Neuronal stem cell (in vitro differentiated cells): Measurements from ENCODE around the gene PFKM.
"Not testable (repeated sequence)": the region's sequence is repeated elsewhere in the genome, so short reads cannot be mapped to it uniquely, and the experiment has no call there.

Experiments
- DNase-seq: peaks from one replicate; pipeline ENCODE4 v3.0.0-alpha.2; 2013; ENCODE audit warnings: low spot score
- H2AFZ ChIP-seq: one replicate; pipeline ENCODE4 v1.6.1; 2013; ENCODE audit warnings: mild to moderate bottlenecking, low read length, inconsistent platforms
- H2AK5ac ChIP-seq: 2 replicates; pipeline ENCODE4 v1.6.1; 2013; ENCODE audit warnings: low read depth, mild to moderate bottlenecking, inconsistent platforms, low read length, moderate library complexity, mixed read lengths
- H2BK120ac ChIP-seq: 2 replicates; pipeline ENCODE4 v1.6.1; 2013; ENCODE audit warnings: low read depth, mild to moderate bottlenecking, inconsistent platforms, low read length, moderate library complexity, mixed read lengths
- H2BK12ac ChIP-seq: one replicate; pipeline ENCODE4 v1.6.1; 2013; ENCODE audit warnings: low read length, inconsistent platforms
- H2BK15ac ChIP-seq: 2 replicates; pipeline ENCODE4 v1.6.1; 2013; ENCODE audit warnings: mild to moderate bottlenecking, low read length, inconsistent platforms, mixed read lengths
- H2BK5ac ChIP-seq: one replicate; pipeline ENCODE4 v1.6.1; 2013; ENCODE audit warnings: inconsistent platforms, mild to moderate bottlenecking, low read length, moderate library complexity
- H3K14ac ChIP-seq: one replicate; pipeline ENCODE4 v1.6.1; 2013; ENCODE audit warnings: low read length, inconsistent platforms
- H3K18ac ChIP-seq: 2 replicates; pipeline ENCODE4 v1.6.1; 2013; ENCODE audit warnings: low read length, inconsistent platforms
- H3K23ac ChIP-seq: 2 replicates; pipeline ENCODE4 v1.6.1; 2013; ENCODE audit warnings: low read depth, mild to moderate bottlenecking, mixed read lengths, low read length, inconsistent platforms; ENCODE audit not compliant: poor library complexity
- H3K27ac ChIP-seq: replicated peaks from 3 replicates; pipeline ENCODE4 v1.5.1; 2013; ENCODE audit warnings: low read length, inconsistent platforms
- H3K27me3 ChIP-seq, 3 experiments: 2 replicates each; pipeline ENCODE4 v1.6.1; 2013; ENCODE audit warnings: low read length in 3 of 3, mild to moderate bottlenecking in 2 of 3, inconsistent platforms in 1 of 3, low read depth in 1 of 3, mixed read lengths in 1 of 3, moderate library complexity in 1 of 3; ENCODE audit not compliant: control insufficient read depth in 3 of 3, insufficient read depth in 3 of 3
- H3K36me3 ChIP-seq, 2 donors: replicated peaks in 1 of 2; 2 replicates each; pipeline ENCODE4 v1.6.1; 2013; ENCODE audit warnings: low read length in 2 of 2; ENCODE audit not compliant: control insufficient read depth in 2 of 2, insufficient read depth in 2 of 2
- H3K4ac ChIP-seq: 2 replicates; pipeline ENCODE4 v1.6.1; 2013; ENCODE audit warnings: inconsistent platforms, mild to moderate bottlenecking, low read length, moderate library complexity
- H3K4me1 ChIP-seq, 2 donors: 1 replicate in 1 of 2; 2 replicates in 1 of 2; pipeline ENCODE4 v1.6.1; 2013; ENCODE audit warnings: low read length in 2 of 2, low read depth in 1 of 2; ENCODE audit not compliant: control insufficient read depth in 2 of 2, insufficient read depth in 1 of 2
- H3K4me2 ChIP-seq: one replicate; pipeline ENCODE4 v1.6.1; 2013; ENCODE audit warnings: mild to moderate bottlenecking, low read length, inconsistent platforms; ENCODE audit not compliant: insufficient read depth, poor library complexity, severe bottlenecking
- H3K4me3 ChIP-seq, 2 donors: 2 replicates each; pipeline ENCODE4 v1.5.1; 2013; ENCODE audit warnings: low read length in 2 of 2, mild to moderate bottlenecking in 2 of 2, inconsistent platforms in 1 of 2, moderate library complexity in 1 of 2
- H3K79me1 ChIP-seq: one replicate; pipeline ENCODE4 v1.6.1; 2013; ENCODE audit warnings: low read depth, mild to moderate bottlenecking, inconsistent platforms, low read length, moderate library complexity
- H3K9ac ChIP-seq: one replicate; pipeline ENCODE4 v1.6.1; 2013; ENCODE audit warnings: mild to moderate bottlenecking, low read depth, low read length, inconsistent platforms; ENCODE audit not compliant: poor library complexity
- H3K9me3 ChIP-seq, 2 donors: replicated peaks in 1 of 2; 2 replicates each; pipeline versions ENCODE3 to v1.6.1; 2013; ENCODE audit warnings: low read length in 2 of 2, mild to moderate bottlenecking in 2 of 2, inconsistent platforms in 1 of 2, low read depth in 1 of 2, mixed read lengths in 1 of 2, moderate library complexity in 1 of 2; ENCODE audit not compliant: control insufficient read depth in 2 of 2, insufficient read depth in 1 of 2
- H4K8ac ChIP-seq: one replicate; pipeline ENCODE4 v1.6.1; 2013; ENCODE audit warnings: low read depth, mild to moderate bottlenecking, inconsistent platforms, low read length, moderate library complexity
- H4K91ac ChIP-seq: one replicate; pipeline ENCODE4 v1.6.1; 2013; ENCODE audit warnings: low read length, low read depth, mild to moderate bottlenecking, inconsistent platforms; ENCODE audit not compliant: poor library complexity
- WGBS, 2 donors: extraction: QIAGEN DNeasy Blood & Tissue Kit; methylation state at CpG; one replicate each; pipeline ENCODE4 v1.1.7; 2013; ENCODE audit warnings: missing lambda C conversion rate in 2 of 2, mixed read lengths in 1 of 2; ENCODE audit not compliant: insufficient read length in 2 of 2, insufficient replicate concordance in 1 of 2; ENCODE audit errors: extremely low coverage in 2 of 2; 5-methylcytosine and 5-hydroxymethylcytosine counted together

Gene PFKM

DNA sequence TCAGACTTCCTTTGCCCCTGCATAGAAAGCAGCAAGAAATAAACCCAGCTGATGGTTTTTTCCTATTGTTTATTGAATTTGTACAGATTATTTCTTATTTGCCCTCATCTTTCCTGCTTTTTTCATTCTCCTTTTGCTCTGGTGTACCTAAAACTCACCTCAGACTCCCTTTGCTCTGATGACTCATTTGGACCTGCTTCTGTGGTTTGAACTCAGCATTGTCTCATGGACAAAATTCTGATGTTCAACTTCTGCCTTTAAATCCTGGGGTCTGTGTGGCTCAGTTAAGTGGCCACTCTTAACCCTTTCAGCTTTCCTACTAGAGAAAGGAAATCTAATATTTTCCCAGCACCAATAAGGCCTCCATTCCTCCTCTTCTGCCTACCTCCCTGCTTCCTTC lies 9.7 kb upstream of the PFKM start:
- H2BK12ac ChIP-seq, result no peak overlapping the region
- H3K23ac ChIP-seq, result no peak overlapping the region
- no peaks in the 10 kb centered on the region for H3K36me3 ChIP-seq
- H2BK120ac ChIP-seq, result no peak overlapping the region
- H4K8ac ChIP-seq, result no peak overlapping the region
- H3K4me3 ChIP-seq, result no peak overlapping the region
- H3K4ac ChIP-seq, result no peak overlapping the region
- H3K79me1 ChIP-seq, result no peaks in the 10 kb centered on the region
- H3K4me2 ChIP-seq, result no peak overlapping the region
- no peak overlapping the region for H2BK5ac ChIP-seq
- no peak overlapping the region for H2AFZ ChIP-seq
- no peak for DNase-seq
- no peak overlapping the region for H2AK5ac ChIP-seq
- H4K91ac ChIP-seq, result no peak overlapping the region
- H3K14ac ChIP-seq, result no peak overlapping the region
- no peak overlapping the region for H2BK15ac ChIP-seq
- no peak overlapping the region for H3K9ac ChIP-seq
- H3K4me1 ChIP-seq, result peaks cover 7% of the 10 kb centered on the region in 2 donors
- H3K27ac ChIP-seq, result no peak overlapping the region
- H3K9me3 ChIP-seq, result no peaks in the 10 kb centered on the region
- H3K18ac ChIP-seq, result no peak overlapping the region
- H3K27me3 ChIP-seq, result no peaks in the 10 kb centered on the region

DNA sequence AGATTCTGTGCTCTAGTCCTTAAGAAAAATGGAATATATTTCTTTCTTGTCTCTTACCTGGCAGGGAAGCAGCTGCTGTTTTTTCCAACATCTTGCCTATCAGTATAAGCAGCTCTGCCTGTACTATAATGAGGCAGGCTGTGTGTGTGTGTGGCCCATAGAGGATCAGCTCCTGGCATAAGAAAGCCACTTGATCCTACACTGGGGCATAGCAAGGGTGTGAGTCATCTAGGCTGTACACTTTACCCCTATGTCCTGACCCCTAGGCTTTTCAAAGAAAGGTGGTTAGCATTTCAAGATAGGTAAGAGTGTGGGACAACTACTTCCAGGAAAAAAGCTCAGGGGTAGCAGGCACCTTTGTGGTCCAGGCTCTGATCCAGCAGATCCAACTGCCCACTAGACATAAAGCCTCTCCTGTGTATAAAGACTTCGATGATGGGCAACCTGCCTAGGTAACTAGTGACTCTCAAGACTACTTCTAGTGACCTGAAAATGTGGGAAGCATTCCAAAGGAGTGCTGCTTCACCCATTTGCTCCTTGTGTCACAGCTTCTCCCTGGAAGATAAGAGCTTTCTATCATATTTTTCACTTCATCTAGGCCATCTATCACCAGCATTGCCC lies 8.4 kb upstream of the PFKM start:
- Histone ChIP-seq H3K4me2 (no peak overlapping the region), H3K9me3 (no peaks in the 10 kb centered on the region), H2BK12ac (no peak overlapping the region), H2BK15ac (no peak overlapping the region), H4K91ac (no peak overlapping the region), H3K27me3 (no peaks in the 10 kb centered on the region), H3K14ac (no peak overlapping the region), H3K27ac (no peak overlapping the region), H2BK5ac (no peak overlapping the region), H3K36me3 (no peaks in the 10 kb centered on the region), H4K8ac (no peak overlapping the region), H3K79me1 (no peaks in the 10 kb centered on the region), H3K9ac (no peak overlapping the region), H3K4me3 (no peak overlapping the region), H2BK120ac (no peak overlapping the region), H2AFZ (no peak overlapping the region), H3K4me1 (peaks cover 6 to 7% of the 10 kb centered on the region in 2 donors), H2AK5ac (no peak overlapping the region), H3K23ac (no peak overlapping the region), H3K4ac (no peak overlapping the region), H3K18ac (no peak overlapping the region)
- no CpG with 5 or more reads among the region's 1 CpG for WGBS, 2 donors
- DNase-seq, result no peak

DNA sequence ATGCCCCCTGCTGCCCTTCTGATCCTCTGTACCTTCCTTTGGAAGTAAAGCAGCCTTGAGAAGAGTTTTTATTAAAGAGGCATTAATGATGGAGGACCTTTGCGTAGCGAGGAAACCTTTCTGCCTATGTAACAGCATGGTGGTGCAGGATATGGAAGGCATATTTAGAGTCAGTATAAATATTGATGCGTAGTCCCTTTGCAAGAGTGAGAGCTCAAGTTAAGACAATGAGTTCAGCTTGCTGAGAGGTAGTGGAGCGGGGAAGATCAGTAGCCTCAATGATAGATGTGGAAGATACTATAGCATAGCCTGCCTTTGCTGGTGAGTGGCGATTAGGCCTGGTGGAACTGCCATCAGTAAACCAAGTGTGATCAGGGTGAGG lies 7.9 kb upstream of the PFKM start:
- H2AFZ ChIP-seq, H2AK5ac ChIP-seq, H3K4me1 ChIP-seq, H2BK5ac ChIP-seq, H2BK12ac ChIP-seq, H3K23ac ChIP-seq, H3K18ac ChIP-seq, DNase-seq, H3K9me3 ChIP-seq, H3K27ac ChIP-seq, H3K4ac ChIP-seq, H4K8ac ChIP-seq, H3K79me1 ChIP-seq, H4K91ac ChIP-seq, H3K4me2 ChIP-seq, H2BK120ac ChIP-seq, H3K36me3 ChIP-seq, H3K27me3 ChIP-seq, H3K9ac ChIP-seq, H2BK15ac ChIP-seq, H3K4me3 ChIP-seq, H3K14ac ChIP-seq: not testable (repeated sequence)
- no CpG with 5 or more reads among the region's 5 CpGs for WGBS, 2 donors

DNA sequence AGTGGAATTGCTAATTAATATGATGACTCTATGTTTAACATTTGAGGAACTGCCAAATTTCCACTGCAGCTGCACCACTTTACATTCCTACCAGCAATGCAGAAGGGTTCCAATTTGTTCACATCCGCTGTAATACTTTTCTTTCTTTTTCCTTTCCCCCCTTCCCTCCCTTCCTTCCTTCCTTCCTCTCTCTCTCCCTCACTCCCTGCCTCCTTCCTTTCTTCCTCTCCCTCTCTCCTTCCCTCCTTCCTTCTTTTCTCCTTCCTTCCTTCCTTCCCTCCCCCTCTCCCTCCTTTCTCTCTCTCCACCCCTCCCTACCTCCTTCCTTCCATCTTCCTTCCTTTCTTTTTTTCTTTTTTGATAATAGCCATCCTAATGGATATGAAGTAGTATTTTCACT lies 3.2 kb upstream of the PFKM start:
- Histone ChIP-seq H2AK5ac (no peak overlapping the region), H3K18ac (no peak overlapping the region), H4K91ac (no peak overlapping the region), H3K79me1 (no peaks in the 10 kb centered on the region), H2BK15ac (no peak overlapping the region), H3K14ac (no peak overlapping the region), H3K23ac (no peak overlapping the region), H2BK5ac (no peak overlapping the region), H2BK12ac (no peak overlapping the region), H3K4ac (no peak overlapping the region), H3K4me3 (no peak overlapping the region), H4K8ac (no peak overlapping the region), H3K9ac (no peak overlapping the region), H3K27ac (no peak overlapping the region), H2AFZ (no peak overlapping the region), H3K4me2 (no peak overlapping the region), H2BK120ac (no peak overlapping the region), H3K9me3 (no peaks in the 10 kb centered on the region), H3K27me3 (no peaks in the 10 kb centered on the region), H3K4me1 (peaks cover 8 to 14% of the 10 kb centered on the region in 2 donors), H3K36me3 (no peaks in the 10 kb centered on the region)
- DNase-seq, result no peak
- WGBS, 2 donors, result no CpG with 5 or more reads among the region's 1 CpG
